22Rv1 (cell line): ENCODE data around the gene LTB4R.
A peak's percentile ranks its signal among the peaks of the same experiment; 100 is the strongest.

Source experiments
- ZFX ChIP-seq: fragments of 450-650 bp; IDR thresholded peaks from 2 replicates; pipeline ENCODE4 v1.6.1; 2017; ENCODE audit warnings: antibody characterized with exemption, borderline replicate concordance
- TF ChIP-seq, protein P1 (sequence below): fragments of 450-650 bp; IDR thresholded peaks from 2 replicates; pipeline ENCODE4 v1.5.1; 2017; ENCODE audit warnings: mild to moderate bottlenecking

DNA sequence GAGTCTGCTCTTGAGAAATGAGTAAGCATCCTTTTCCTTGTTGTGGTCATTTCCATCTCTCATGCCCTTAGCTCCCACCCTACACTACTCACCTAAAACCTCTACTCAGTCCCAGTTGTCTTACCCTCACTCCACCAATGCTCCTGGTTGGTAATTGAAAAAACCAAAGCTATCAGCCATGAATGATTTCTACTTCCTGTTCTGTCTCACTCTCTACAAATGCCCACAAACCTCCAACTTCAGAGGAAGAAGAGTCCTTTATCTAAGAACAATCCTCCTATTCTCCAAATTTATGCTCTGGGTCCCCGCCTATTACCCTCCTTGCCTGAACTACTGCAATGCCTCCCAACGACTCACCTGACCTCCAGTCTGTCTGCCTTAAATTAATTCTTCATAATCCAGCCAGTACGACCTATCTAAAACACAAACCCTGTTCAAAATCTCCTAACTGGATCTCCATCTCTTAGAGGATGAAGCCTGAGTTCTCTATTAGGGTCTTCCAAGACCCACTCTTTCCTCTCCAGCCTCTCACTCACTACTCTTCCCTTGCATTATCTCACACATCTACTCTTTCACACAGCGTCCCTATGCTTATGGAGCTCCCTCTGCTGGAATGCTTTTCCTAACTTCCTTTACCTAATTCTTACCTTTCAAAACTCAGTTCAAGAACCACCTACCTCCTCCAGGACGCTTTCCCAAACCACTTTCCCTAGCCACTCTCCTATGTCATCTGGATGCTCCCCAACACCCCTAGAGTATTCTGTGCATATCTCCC is 13.9 kb upstream of the LTB4R start:
- TF ChIP-seq, protein P1, sequence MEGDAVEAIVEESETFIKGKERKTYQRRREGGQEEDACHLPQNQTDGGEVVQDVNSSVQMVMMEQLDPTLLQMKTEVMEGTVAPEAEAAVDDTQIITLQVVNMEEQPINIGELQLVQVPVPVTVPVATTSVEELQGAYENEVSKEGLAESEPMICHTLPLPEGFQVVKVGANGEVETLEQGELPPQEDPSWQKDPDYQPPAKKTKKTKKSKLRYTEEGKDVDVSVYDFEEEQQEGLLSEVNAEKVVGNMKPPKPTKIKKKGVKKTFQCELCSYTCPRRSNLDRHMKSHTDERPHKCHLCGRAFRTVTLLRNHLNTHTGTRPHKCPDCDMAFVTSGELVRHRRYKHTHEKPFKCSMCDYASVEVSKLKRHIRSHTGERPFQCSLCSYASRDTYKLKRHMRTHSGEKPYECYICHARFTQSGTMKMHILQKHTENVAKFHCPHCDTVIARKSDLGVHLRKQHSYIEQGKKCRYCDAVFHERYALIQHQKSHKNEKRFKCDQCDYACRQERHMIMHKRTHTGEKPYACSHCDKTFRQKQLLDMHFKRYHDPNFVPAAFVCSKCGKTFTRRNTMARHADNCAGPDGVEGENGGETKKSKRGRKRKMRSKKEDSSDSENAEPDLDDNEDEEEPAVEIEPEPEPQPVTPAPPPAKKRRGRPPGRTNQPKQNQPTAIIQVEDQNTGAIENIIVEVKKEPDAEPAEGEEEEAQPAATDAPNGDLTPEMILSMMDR: peak; percentile 69
- TF ChIP-seq ZFX: no peak
